ENCODE results near the gene EPS8L2.

The EPS8L2 gene

GRCh38 chr11:763549-764321 lies 57.7 kb downstream of the EPS8L2 start:
- TF ChIP-seq CTCF (IDR thresholded peaks at IDR 0.05; ENCODE audit: low read depth, low read length, missing control alignments): no peak
- H3K4me3 ChIP-seq (replicated peaks; ENCODE audit: low read depth, low read length): no peak overlapping the region
- no peak for DNase-seq (ENCODE audit: extremely low read depth, low read depth)

GRCh38 chr11:764322-765024 lies 58.4 kb downstream of the EPS8L2 start:
- no peak overlapping the region for H3K4me3 ChIP-seq (replicated peaks; ENCODE audit: low read depth, low read length)
- DNase-seq (ENCODE audit: extremely low read depth, low read depth): no peak
- no peak for TF ChIP-seq CTCF (IDR thresholded peaks at IDR 0.05; ENCODE audit: low read depth, low read length, missing control alignments)

- no peak for DNase-seq (ENCODE audit: extremely low read depth, low read depth)
- TF ChIP-seq CTCF (IDR thresholded peaks at IDR 0.05; ENCODE audit: low read depth, low read length, missing control alignments): peak; percentile 57
- H3K4me3 ChIP-seq (replicated peaks; ENCODE audit: low read depth, low read length): no peak overlapping the region
Measured at GRCh38 chr11:765025-765801, 59.2 kb downstream of the EPS8L2 start.

GRCh38 chr11:765802-766091 lies 59.7 kb downstream of the EPS8L2 start:
- H3K4me3 ChIP-seq (replicated peaks; ENCODE audit: low read depth, low read length): no peak overlapping the region
- no peak for TF ChIP-seq CTCF (IDR thresholded peaks at IDR 0.05; ENCODE audit: low read depth, low read length, missing control alignments)
- no peak for DNase-seq (ENCODE audit: extremely low read depth, low read depth)

- H3K4me3 ChIP-seq (replicated peaks; ENCODE audit: low read depth, low read length): no peak overlapping the region
- no peak for TF ChIP-seq CTCF (IDR thresholded peaks at IDR 0.05; ENCODE audit: low read depth, low read length, missing control alignments)
- no peak for DNase-seq (ENCODE audit: extremely low read depth, low read depth)
Measured at GRCh38 chr11:766106-766935, 60.3 kb downstream of the EPS8L2 start.

GRCh38 chr11:766936-767210 lies 60.8 kb downstream of the EPS8L2 start:
- TF ChIP-seq CTCF (IDR thresholded peaks at IDR 0.05; ENCODE audit: low read depth, low read length, missing control alignments): no peak
- no peak for DNase-seq (ENCODE audit: extremely low read depth, low read depth)
- no peak overlapping the region for H3K4me3 ChIP-seq (replicated peaks; ENCODE audit: low read depth, low read length)

Measured in HFF-Myc (cell line).